ENCODE measurements around the gene GPR18. TPM values are rescaled to one million over a fixed set of nuclear protein-coding genes. Genes with fewer than 3 reads are reported as not detected.
A peak's percentile ranks its signal among the peaks of the same experiment; 100 is the strongest.
"Not testable (repeated sequence)": the region's sequence is repeated elsewhere in the genome, so short reads cannot be mapped to it uniquely, and the experiment has no call there.

The GPR18 gene
- total RNA-seq, 4 donors from 2014 or later: not detected

DNA sequence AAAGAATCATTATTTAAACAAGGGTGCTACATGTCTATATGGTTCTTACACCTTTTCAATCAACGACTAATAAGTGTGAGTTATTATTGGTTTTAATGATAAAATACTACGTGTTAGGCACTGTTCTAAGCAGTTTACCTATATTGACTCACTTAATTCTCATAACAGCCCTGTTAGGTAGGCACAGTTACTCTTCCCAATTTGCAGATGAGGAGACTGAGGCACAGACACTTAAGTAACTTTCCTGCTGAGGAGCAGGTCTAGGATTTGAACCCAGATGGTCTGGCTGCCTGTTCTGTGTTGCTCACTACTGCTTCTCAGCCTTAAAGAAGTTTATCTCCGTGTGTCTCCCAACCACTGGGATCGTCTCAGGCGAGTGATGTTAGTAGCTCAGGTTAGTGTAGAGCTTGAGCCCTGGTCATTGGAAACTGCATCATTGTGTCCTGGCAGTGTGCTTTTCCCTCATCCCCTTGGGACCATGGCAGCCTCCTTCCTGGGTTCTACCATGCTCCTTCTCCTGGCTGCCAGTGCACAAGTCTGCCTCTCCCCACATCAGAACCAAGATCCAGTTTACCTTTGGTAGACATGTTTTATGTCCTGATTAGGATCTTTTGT, 46.7 kb downstream of the GPR18 start:
- WGBS: 94% methylated on average over 5 of the region's 5 CpGs
- Histone ChIP-seq H3K36me3 (no peaks in the 10 kb centered on the region), H3K4me1 (peaks cover 48% of the 10 kb centered on the region), H3K9me3 (no peaks in the 10 kb centered on the region), H3K27me3 (no peaks in the 10 kb centered on the region), H3K4me3 (no peak overlapping the region), H3K27ac (no peak overlapping the region)
- no peak for DNase-seq (ENCODE audit: low spot score in 2 of 2)
- no peak for TF ChIP-seq POLR2A (IDR thresholded peaks at IDR 0.05)
- TF ChIP-seq EP300 (IDR thresholded peaks at IDR 0.05): no peak
- no peak for TF ChIP-seq POLR2AphosphoS5 (IDR thresholded peaks at IDR 0.05)
- TF ChIP-seq, protein P1, sequence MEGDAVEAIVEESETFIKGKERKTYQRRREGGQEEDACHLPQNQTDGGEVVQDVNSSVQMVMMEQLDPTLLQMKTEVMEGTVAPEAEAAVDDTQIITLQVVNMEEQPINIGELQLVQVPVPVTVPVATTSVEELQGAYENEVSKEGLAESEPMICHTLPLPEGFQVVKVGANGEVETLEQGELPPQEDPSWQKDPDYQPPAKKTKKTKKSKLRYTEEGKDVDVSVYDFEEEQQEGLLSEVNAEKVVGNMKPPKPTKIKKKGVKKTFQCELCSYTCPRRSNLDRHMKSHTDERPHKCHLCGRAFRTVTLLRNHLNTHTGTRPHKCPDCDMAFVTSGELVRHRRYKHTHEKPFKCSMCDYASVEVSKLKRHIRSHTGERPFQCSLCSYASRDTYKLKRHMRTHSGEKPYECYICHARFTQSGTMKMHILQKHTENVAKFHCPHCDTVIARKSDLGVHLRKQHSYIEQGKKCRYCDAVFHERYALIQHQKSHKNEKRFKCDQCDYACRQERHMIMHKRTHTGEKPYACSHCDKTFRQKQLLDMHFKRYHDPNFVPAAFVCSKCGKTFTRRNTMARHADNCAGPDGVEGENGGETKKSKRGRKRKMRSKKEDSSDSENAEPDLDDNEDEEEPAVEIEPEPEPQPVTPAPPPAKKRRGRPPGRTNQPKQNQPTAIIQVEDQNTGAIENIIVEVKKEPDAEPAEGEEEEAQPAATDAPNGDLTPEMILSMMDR (IDR thresholded peaks at IDR 0.05): no peak

DNA sequence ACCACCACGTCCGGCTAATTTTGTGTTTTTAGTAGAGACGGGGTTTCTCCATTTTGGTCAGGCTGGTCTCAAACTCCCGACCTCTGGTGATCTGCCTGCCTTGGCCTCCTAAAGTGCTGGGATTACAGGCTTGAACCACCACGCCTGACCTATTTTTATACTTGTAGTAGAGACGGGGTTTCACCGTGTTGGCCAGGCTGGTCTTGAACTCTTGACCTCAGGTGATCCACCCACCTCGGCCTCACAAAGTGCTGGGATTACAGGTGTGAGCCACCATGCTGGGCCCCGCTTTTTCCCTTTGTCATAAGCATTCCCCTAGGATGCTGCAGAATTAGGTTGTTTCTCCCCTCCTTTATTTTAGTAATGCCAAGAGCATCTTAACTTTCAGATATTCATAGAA, 47.6 kb downstream of the GPR18 start:
- not testable (repeated sequence) for H3K27me3 ChIP-seq; H3K4me3 ChIP-seq; H3K36me3 ChIP-seq; H3K9me3 ChIP-seq; DNase-seq (ENCODE audit: low spot score in 2 of 2); H3K27ac ChIP-seq
- peaks cover 48% of the 10 kb centered on the region for H3K4me1 ChIP-seq
- 89% methylated on average over 9 of the region's 9 CpGs for WGBS

DNA sequence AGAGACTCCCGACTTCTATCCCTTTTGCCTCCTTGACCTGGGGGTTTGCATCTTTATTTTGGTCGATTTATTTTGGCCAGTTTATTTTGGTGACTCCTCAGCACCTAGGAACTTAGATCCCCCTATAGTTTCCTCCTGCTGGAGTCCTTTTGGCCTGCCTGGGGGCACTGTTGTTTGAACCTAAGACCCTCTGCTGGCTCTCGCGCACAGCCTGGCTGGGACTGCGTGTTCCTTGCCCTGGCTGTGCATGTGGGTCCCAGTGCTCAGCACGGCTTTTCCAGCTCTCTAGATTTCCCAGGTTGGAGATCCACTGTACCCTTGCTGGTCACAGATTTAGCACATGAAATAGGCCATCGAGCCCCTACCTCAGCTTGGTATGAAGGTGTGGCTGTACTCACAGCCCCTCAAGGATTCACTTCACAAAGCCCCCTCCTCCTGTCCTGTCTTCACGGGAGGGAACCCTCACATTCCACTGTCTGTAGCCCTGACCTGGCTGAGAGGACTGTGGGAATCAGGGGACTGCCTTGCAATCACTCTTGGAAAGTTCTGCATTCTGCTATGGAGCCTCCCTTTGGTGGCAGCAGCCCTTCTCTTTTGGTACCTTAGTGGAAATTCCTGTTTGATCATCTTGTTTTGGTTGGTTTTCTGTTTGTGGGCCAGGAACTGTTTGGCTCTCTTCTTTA, 49.2 kb downstream of the GPR18 start:
- H3K4me1 ChIP-seq: peaks cover 43% of the 10 kb centered on the region
- no peak for DNase-seq (ENCODE audit: low spot score in 2 of 2)
- WGBS: 83% methylated on average over 8 of the region's 8 CpGs
- peak overlapping the region; percentile 54 for H3K27ac ChIP-seq
- no peak overlapping the region for H3K4me3 ChIP-seq
- TF ChIP-seq, protein P1 (IDR thresholded peaks at IDR 0.05): no peak
- no peak for TF ChIP-seq POLR2A (IDR thresholded peaks at IDR 0.05)
- no peak for TF ChIP-seq POLR2AphosphoS5 (IDR thresholded peaks at IDR 0.05)
- no peak for TF ChIP-seq EP300 (IDR thresholded peaks at IDR 0.05)
- H3K9me3 ChIP-seq: no peaks in the 10 kb centered on the region
- peaks cover 5% of the 10 kb centered on the region for H3K36me3 ChIP-seq
- no peaks in the 10 kb centered on the region for H3K27me3 ChIP-seq

DNA sequence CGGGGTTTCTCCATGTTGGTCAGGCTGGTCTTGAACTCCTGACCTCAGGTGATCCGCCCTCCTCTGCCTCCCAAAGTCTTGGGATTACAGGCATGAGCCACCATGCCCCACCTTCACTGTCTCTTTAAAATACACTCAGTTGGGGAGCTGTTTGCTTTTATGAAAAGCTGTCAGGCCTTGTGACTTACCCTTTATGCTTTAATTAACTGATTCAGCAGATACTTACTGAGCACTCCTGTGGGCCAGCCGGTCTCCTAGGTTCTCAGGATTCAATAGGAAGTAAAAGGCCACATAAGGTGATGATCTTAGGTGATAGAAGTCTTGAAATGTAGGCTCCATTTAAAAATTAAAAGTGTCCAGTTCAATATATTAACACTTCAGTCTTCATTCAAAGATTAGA, 50.0 kb downstream of the GPR18 start:
- no peaks in the 10 kb centered on the region for H3K9me3 ChIP-seq
- no peak for DNase-seq (ENCODE audit: low spot score in 2 of 2)
- H3K27me3 ChIP-seq: no peaks in the 10 kb centered on the region
- no peak overlapping the region for H3K27ac ChIP-seq
- TF ChIP-seq, protein P1 (IDR thresholded peaks at IDR 0.05): no peak
- TF ChIP-seq POLR2AphosphoS5 (IDR thresholded peaks at IDR 0.05) (no peak), EP300 (IDR thresholded peaks at IDR 0.05) (no peak), POLR2A (IDR thresholded peaks at IDR 0.05) (no peak)
- peaks cover 44% of the 10 kb centered on the region for H3K4me1 ChIP-seq
- H3K4me3 ChIP-seq: no peak overlapping the region
- 73% methylated on average over 3 of the region's 3 CpGs for WGBS
- H3K36me3 ChIP-seq: peaks cover 5% of the 10 kb centered on the region

DNA sequence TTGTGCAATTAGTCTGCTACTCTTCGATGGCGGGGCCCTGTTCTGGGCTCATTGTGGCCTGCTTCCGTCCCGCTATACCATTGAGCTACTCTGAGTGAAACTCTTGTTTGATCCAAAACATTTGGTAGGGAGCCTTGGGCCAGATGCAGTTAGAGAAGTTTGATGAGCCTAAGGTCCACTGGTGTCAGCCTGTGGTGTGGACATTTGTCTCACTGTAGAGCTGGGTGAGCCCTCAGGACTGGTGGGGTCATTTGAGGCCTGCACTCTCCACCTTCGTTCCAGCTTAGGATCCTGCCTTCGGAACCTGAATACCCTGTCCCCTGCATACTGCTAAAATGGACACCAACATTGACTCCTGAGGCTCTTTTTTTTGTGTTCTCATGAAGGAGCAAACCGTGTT, 50.7 kb downstream of the GPR18 start:
- H3K27ac ChIP-seq: no peak overlapping the region
- peaks cover 5% of the 10 kb centered on the region for H3K36me3 ChIP-seq
- WGBS: 88% methylated on average over 7 of the region's 7 CpGs
- TF ChIP-seq EP300 (IDR thresholded peaks at IDR 0.05): no peak
- TF ChIP-seq POLR2AphosphoS5 (IDR thresholded peaks at IDR 0.05): no peak
- no peak for TF ChIP-seq POLR2A (IDR thresholded peaks at IDR 0.05)
- TF ChIP-seq, protein P1 (IDR thresholded peaks at IDR 0.05): no peak
- H3K4me1 ChIP-seq: peaks cover 51% of the 10 kb centered on the region
- no peaks in the 10 kb centered on the region for H3K9me3 ChIP-seq
- no peak overlapping the region for H3K4me3 ChIP-seq
- no peaks in the 10 kb centered on the region for H3K27me3 ChIP-seq
- no peak for DNase-seq (ENCODE audit: low spot score in 2 of 2)
